IMR-90 (cell line): ENCODE measurements around the gene IRAK1BP1.

ENCODE experiments used
- TF ChIP-seq, protein P1 (sequence below): conservative IDR thresholded peaks from 2 replicates; pipeline ENCODE4 v1.5.1; 2012; ENCODE audit warnings: mild to moderate bottlenecking, low read depth, low read length, improper control_type of control experiment
- TF ChIP-seq, protein P2 (sequence below): fragments of 150-350 bp; IDR thresholded peaks from 2 replicates; pipeline ENCODE4 v1.6.1; 2017; ENCODE audit warnings: mild to moderate bottlenecking, antibody characterized with exemption, low read length, low read depth

DNA sequence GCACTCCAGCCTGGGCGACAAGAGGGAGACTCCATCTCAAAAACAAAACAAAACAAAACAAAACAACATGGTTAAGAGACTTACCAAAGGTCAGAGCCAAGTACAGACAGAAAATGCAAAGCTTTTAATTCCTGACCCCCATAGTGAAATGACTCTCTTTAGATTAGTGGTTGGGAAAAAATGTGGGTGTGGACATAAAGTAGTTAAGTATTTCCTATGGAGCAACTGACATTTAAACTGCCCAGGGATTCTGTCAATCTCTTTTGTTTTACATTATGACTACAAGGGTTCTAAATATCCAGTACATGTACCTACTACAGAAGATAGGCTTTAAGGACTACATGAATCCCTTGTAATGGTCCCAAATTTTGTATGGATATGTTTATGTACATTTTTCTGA is 75.1 kb downstream of the IRAK1BP1 start:
- TF ChIP-seq, protein P1, sequence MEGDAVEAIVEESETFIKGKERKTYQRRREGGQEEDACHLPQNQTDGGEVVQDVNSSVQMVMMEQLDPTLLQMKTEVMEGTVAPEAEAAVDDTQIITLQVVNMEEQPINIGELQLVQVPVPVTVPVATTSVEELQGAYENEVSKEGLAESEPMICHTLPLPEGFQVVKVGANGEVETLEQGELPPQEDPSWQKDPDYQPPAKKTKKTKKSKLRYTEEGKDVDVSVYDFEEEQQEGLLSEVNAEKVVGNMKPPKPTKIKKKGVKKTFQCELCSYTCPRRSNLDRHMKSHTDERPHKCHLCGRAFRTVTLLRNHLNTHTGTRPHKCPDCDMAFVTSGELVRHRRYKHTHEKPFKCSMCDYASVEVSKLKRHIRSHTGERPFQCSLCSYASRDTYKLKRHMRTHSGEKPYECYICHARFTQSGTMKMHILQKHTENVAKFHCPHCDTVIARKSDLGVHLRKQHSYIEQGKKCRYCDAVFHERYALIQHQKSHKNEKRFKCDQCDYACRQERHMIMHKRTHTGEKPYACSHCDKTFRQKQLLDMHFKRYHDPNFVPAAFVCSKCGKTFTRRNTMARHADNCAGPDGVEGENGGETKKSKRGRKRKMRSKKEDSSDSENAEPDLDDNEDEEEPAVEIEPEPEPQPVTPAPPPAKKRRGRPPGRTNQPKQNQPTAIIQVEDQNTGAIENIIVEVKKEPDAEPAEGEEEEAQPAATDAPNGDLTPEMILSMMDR = no peak
- TF ChIP-seq, protein P2, sequence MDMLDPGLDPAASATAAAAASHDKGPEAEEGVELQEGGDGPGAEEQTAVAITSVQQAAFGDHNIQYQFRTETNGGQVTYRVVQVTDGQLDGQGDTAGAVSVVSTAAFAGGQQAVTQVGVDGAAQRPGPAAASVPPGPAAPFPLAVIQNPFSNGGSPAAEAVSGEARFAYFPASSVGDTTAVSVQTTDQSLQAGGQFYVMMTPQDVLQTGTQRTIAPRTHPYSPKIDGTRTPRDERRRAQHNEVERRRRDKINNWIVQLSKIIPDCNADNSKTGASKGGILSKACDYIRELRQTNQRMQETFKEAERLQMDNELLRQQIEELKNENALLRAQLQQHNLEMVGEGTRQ = no peak
